ENCODE results near the gene CTSF. TPM values are rescaled to one million over a fixed set of nuclear protein-coding genes. Genes with fewer than 3 reads are reported as not detected.

Gene CTSF
- total and polyA plus RNA-seq, 2 donors (not counting 1 experiment from before 2014, with no cell fraction given) = 16.6 to 20.9 TPM

- POLR2A ChIA-PET = interaction anchor here (0.7 kb wide), 1 partner anchor 463 kb away, joined by 3 read pairs; no protein-coding TSS in a partner anchor
- no peak overlapping the region for H3K27ac ChIP-seq (ENCODE audit: low read length in 2 of 2)
- no peak for DNase-seq
- H3K4me1 Mint-ChIP-seq = peaks cover 10% of the 10 kb centered on the region
- intact Hi-C loops (cut with micrococcal nuclease) = no loop called here
- no peak overlapping the region for H3K4me3 Mint-ChIP-seq
- H3K27me3 Mint-ChIP-seq = peaks cover 30% of the 10 kb centered on the region
- no peak overlapping the region for H2AFZ ChIP-seq (ENCODE audit: insufficient read depth, low read depth, low read length, poor library complexity, severe bottlenecking)
- H3K4me1 ChIP-seq (ENCODE audit: control insufficient read depth in 2 of 2, insufficient read depth in 2 of 2, low read length in 2 of 2) = peaks cover 9 to 11% of the 10 kb centered on the region in 2 donors
- no peak for ATAC-seq (ENCODE audit: low read depth)
- H3K4me2 ChIP-seq (replicated peaks; ENCODE audit: low read depth, low read length, poor library complexity, severe bottlenecking) = no peak overlapping the region
- no peaks in the 10 kb centered on the region for H4K20me1 ChIP-seq (ENCODE audit: control insufficient read depth, insufficient read depth, low read length, poor library complexity, severe bottlenecking)
- H3K79me2 ChIP-seq (ENCODE audit: control insufficient read depth, insufficient read depth, low read length) = no peaks in the 10 kb centered on the region
- H3K4me3 ChIP-seq (ENCODE audit: control extremely low read depth in 1 of 5, extremely low read depth in 1 of 5, insufficient read depth in 1 of 5, low read depth in 2 of 5, low read length in 4 of 5) = no peak overlapping the region
- TF ChIP-seq EZH2 (IDR thresholded peaks at IDR 0.05; ENCODE audit: borderline replicate concordance, insufficient read depth, low read depth, low read length, poor library complexity, severe bottlenecking) = no peak
- TF ChIP-seq CTCF (IDR thresholded peaks at IDR 0.05) = no peak
- peaks cover 0 to 22% (median 3%) of the 10 kb centered on the region in 4 experiments for H3K27me3 ChIP-seq (replicated peaks in 1 of 4; ENCODE audit: control extremely low read depth in 1 of 4, control insufficient read depth in 3 of 4, insufficient read depth in 4 of 4, low read length in 3 of 4)
- no peaks in the 10 kb centered on the region for H3K36me3 ChIP-seq (replicated peaks in 1 of 2; ENCODE audit: control extremely low read depth in 1 of 2, control insufficient read depth in 1 of 2, extremely low read depth in 1 of 2, insufficient read depth in 2 of 2, low read length in 1 of 2)
- 100% methylated on average over 1 of the region's 2 CpGs for WGBS (ENCODE audit: insufficient coverage)
- no peak overlapping the region for H3K9ac ChIP-seq (ENCODE audit: low read length)
- H3K27ac Mint-ChIP-seq = no peak overlapping the region
- no peaks in the 10 kb centered on the region for H3K9me3 Mint-ChIP-seq (ENCODE audit: insufficient read depth)
- no peaks in the 10 kb centered on the region for H3K9me3 ChIP-seq (ENCODE audit: control extremely low read depth in 1 of 3, control insufficient read depth in 2 of 3, insufficient read depth in 1 of 3, low read length in 2 of 3)
- CTCF ChIA-PET = no interaction called here
Observed at GRCh38 chr11:66570850-66571180, 2.4 kb upstream of the CTSF start.

- intact Hi-C loops (cut with micrococcal nuclease) = no loop called here
- POLR2A ChIA-PET = interaction anchor here (0.6 to 0.7 kb wide), 4 partner anchors 21 to 474 kb away, joined by 3 to 6 read pairs (median 4); partner anchors contain the start of gene RBM14
- 80% methylated on average over 2 of the region's 5 CpGs for WGBS (ENCODE audit: insufficient coverage)
- H3K79me2 ChIP-seq (ENCODE audit: control insufficient read depth, insufficient read depth, low read length) = no peaks in the 10 kb centered on the region
- DNase-seq (no peak), ATAC-seq (ENCODE audit: low read depth) (no peak)
- TF ChIP-seq EZH2 (IDR thresholded peaks at IDR 0.05; ENCODE audit: borderline replicate concordance, insufficient read depth, low read depth, low read length, poor library complexity, severe bottlenecking) (no peak), CTCF (IDR thresholded peaks at IDR 0.05) (no peak)
- Mint-ChIP-seq H3K9me3 (ENCODE audit: insufficient read depth) (no peaks in the 10 kb centered on the region), H3K27me3 (peaks cover 26% of the 10 kb centered on the region), H3K4me1 (peaks cover 10% of the 10 kb centered on the region), H3K27ac (no peak overlapping the region), H3K4me3 (peak overlapping the region; percentile 41)
- H3K27me3 ChIP-seq (replicated peaks in 1 of 4; ENCODE audit: control extremely low read depth in 1 of 4, control insufficient read depth in 3 of 4, insufficient read depth in 4 of 4, low read length in 3 of 4) = peaks cover 0 to 22% (median 3%) of the 10 kb centered on the region in 4 experiments
- CTCF ChIA-PET = interaction anchor here (0.7 to 3.2 kb wide), 3 partner anchors 11 to 317 kb away, joined by 3 to 21 read pairs (median 3); partner anchors contain the start of gene RBM4B
- H3K36me3 ChIP-seq (replicated peaks in 1 of 2; ENCODE audit: control extremely low read depth in 1 of 2, control insufficient read depth in 1 of 2, extremely low read depth in 1 of 2, insufficient read depth in 2 of 2, low read length in 1 of 2) = no peaks in the 10 kb centered on the region
- H4K20me1 ChIP-seq (ENCODE audit: control insufficient read depth, insufficient read depth, low read length, poor library complexity, severe bottlenecking) = no peaks in the 10 kb centered on the region
- H3K4me3 ChIP-seq (ENCODE audit: control extremely low read depth in 1 of 5, extremely low read depth in 1 of 5, insufficient read depth in 1 of 5, low read depth in 2 of 5, low read length in 4 of 5) = no peak overlapping the region
- H3K4me2 ChIP-seq (replicated peaks; ENCODE audit: low read depth, low read length, poor library complexity, severe bottlenecking) = no peak overlapping the region
- no peak overlapping the region for H3K27ac ChIP-seq (ENCODE audit: low read length in 2 of 2)
- no peak overlapping the region for H2AFZ ChIP-seq (ENCODE audit: insufficient read depth, low read depth, low read length, poor library complexity, severe bottlenecking)
- no peaks in the 10 kb centered on the region for H3K9me3 ChIP-seq (ENCODE audit: control extremely low read depth in 1 of 3, control insufficient read depth in 2 of 3, insufficient read depth in 1 of 3, low read length in 2 of 3)
- H3K4me1 ChIP-seq (ENCODE audit: control insufficient read depth in 2 of 2, insufficient read depth in 2 of 2, low read length in 2 of 2) = peaks cover 9 to 11% of the 10 kb centered on the region in 2 donors
- no peak overlapping the region for H3K9ac ChIP-seq (ENCODE audit: low read length)
Observed at GRCh38 chr11:66570079-66570849, 1.9 kb upstream of the CTSF start.
